ENCODE results near the gene AP1B1. TPM values are rescaled to one million over a fixed set of nuclear protein-coding genes. Genes with fewer than 3 reads are reported as not detected.
"Not testable (repeated sequence)": the region's sequence is repeated elsewhere in the genome, so short reads cannot be mapped to it uniquely, and the experiment has no call there.

AP1B1 gene
- 29.2 TPM for total RNA-seq
- long read RNA-seq, full-length matches to known transcripts: 4 of 16 reads
- long read RNA-seq, partial matches to known transcripts: 5 of 16 reads
- long read RNA-seq, other reads (novel, unspliced or antisense): 7 of 16 reads

DNA sequence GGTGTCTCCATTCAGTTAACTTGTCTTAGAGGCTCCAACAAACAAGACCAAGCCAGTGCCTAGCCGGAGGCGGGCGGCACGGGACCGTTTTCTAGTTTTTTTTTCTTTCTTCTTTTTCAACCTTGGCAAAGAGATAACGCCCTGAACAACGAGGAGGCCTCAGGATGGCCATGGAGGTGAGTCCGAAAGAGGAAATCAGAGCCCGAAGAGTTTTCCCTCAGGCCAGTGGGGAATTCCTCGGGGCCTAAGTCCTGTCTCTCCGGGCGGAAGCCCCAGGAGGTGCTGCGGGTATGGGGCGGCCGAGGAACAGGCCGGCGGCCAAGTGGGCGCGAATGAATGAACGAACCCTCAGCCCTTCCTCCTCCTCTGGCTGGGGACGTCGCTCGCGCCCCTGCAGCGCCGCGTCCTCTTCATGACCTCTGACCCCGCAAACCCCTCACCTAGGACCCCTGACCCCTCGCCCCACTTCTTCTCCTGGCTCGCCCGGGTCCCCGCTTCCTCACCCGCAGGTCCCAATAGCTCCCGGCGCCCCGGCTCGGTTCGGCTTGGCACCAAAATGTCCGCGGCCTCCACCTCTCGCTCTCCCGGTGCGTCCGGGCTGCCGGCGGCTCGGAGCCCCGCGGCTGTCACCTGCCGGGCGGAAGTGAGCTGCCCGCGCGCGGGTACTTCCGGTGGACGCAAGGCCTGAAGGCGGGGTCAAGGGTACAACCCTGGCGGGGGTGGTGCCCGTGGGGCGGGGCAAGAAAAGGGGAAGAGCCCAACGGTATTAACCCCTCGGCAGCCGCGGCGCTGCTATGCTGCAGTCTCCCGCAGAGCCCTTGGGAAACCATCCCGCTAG lies at the start of gene AP1B1:
Gene AP1B1 (minus strand): TSS at position 650 of the 838 bp plus-strand sequence. CDS start 21,327 bp downstream, outside the sequence.
- ATAC-seq (peak; percentile 97), DNase-seq (ENCODE audit: missing footprints) (peak; percentile 98)
- intact Hi-C loops (cut with DNase I): no loop called here

GRCh38 chr22:29435236-29436136 lies 47.1 kb upstream of the AP1B1 start:
- ATAC-seq (no peak), DNase-seq (ENCODE audit: missing footprints) (no peak)
- intact Hi-C loops (cut with DNase I): no loop called here

- intact Hi-C loops (cut with DNase I): no loop called here
- no peak for DNase-seq (ENCODE audit: missing footprints)
- ATAC-seq: no peak
These were observed 45.9 kb upstream of the AP1B1 start for GRCh38 chr22:29434288-29434687.

DNA sequence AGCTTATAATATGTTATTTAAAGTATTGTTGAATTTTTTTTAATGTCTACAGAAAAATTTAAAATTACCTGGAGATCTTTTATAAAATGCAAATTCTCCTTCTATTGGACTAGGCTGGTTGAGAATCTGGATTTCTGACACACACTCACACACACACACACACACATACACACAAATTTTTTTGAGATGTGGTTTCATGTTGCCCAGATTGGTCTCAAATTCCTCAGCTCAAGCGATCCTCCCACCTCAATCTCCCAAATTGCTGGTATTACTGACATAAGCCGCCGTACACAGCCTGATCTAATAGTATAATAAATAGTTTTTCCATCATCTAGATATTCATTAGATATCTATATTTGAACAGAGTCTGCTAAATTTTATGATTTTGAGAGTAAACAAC lies 45.5 kb upstream of the AP1B1 start:
- no peak for DNase-seq (ENCODE audit: missing footprints)
- intact Hi-C loops (cut with DNase I): no loop called here
- no peak for ATAC-seq

GRCh38 chr22:29431986-29432385 lies 43.6 kb upstream of the AP1B1 start:
- intact Hi-C loops (cut with DNase I): no loop called here
- ATAC-seq: no peak
- DNase-seq (ENCODE audit: missing footprints): no peak

GRCh38 chr22:29427176-29427760 lies 38.9 kb upstream of the AP1B1 start:
- intact Hi-C loops (cut with DNase I): no loop called here
- DNase-seq (ENCODE audit: missing footprints) (no peak), ATAC-seq (no peak)

DNA sequence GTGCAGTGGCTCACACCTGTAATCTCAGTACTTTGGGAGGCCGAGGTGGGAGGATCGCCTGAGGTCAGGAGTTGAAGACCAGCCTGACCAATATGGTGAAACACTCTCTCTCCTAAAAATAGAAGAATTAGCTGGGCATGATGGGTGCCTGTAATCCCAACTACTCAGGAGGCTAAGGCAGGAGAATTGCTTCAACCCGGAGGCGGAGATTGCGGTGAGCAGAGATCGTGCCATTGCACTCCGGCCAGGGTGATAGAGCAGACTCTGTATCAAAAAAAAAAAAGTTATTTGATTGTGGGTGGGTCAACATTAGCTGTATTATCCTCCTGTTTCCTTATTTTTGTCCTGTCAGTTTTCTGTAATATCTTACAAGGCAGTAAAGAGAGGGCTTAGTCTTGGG lies 38.1 kb upstream of the AP1B1 start:
- DNase-seq (ENCODE audit: missing footprints) (no peak), ATAC-seq (no peak)
- intact Hi-C loops (cut with DNase I): no loop called here

DNA sequence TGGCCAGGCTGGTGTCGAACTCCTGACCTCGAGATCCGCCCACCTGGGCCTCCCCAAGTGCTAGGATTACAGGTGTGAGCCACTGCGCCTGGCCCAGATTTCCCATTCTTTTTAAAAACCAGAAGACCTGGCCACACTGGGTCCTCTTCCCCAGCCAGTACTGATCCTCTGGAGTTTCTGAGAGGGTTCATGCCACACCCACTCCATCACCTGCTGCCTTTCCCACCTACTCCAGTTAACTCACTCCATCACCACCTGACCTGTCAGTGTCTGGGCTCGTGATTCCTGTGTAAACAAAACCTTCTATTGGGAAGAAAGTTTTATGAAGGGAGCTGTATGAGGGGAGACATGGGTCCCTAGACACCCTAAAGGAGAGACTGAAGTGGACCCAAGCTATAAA lies 30.3 kb upstream of the AP1B1 start:
- intact Hi-C loops (cut with DNase I); DNase-seq (ENCODE audit: missing footprints); ATAC-seq: not testable (repeated sequence)

DNA sequence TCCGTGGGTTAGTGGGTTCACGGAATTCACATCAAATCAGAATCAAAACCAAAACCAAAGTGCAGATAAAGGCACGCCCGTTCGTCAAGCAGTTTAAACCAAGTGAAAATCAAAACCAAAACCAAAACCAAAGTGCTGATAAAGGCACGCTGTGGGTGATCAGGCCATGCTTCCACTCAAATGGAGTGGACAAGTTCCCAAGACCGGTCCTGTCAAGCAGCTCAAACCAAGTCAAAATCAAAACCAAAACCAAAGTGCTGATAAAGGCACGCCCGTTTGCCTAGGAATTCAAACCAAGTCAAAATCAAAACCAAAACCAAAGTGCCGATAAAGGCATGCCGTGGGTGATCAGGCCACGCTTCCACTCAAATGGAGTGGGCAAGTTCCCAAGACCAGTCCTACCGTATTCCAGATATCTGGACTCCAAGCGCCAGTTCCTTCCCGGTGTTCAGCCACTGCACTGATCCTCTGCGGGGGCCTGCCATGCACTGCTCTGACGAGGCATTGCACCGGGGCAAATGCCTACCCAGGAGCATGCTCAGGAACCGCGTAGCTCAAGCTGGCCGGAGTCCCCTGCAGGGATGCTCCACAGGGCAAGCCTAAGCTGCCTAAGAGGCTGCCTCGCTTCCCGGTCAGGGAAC lies 26.7 kb upstream of the AP1B1 start:
- ATAC-seq: peak; percentile 60
- DNase-seq (ENCODE audit: missing footprints); intact Hi-C loops (cut with DNase I): not testable (repeated sequence)

DNA sequence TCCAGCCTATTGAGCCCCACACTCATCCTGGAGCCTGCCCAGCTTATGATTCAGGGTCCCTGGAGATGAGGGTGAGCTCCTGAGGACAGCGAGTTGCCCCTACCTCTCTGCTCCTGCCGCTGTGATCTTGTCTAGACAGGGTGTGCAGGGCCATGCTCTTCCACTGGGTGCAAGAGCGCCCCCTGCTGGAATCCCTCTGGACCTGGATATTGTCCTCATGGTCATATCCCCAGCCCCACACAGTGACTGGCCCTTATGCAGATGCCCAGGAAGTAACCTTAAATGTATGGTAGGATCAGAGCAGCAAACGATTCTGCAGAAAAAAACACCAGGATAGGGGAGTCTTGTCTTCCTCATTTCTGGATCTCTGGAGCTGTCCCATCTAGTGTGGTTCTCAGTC lies 24.4 kb upstream of the AP1B1 start:
- intact Hi-C loops (cut with DNase I): not testable (repeated sequence)

GRCh38 chr22:29411569-29412211 lies 23.3 kb upstream of the AP1B1 start:
- DNase-seq (ENCODE audit: missing footprints); intact Hi-C loops (cut with DNase I); ATAC-seq: not testable (repeated sequence)

More for the DNA sequence above, 24.4 kb upstream of the AP1B1 start:
- not testable (repeated sequence) for DNase-seq (ENCODE audit: missing footprints); ATAC-seq

DNA sequence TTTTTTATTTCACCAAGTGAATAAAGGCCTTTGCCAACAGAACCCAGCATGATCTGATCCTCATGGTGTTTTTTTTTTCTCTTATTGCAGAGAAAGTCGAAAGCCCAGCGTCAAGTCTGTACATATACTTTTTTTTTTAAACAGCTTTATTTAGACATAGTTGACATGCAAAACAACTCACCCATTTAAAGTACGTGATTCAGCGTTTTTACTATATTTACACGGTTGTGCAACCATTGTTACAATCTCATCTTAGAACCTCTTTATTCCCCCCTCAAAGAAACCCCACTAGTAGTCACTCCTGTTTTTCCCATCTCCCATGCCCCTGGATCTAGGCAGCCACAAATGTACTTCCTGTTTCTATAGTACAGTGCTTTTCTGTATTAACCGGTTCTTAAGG lies 20.6 kb upstream of the AP1B1 start:
- no peak for DNase-seq (ENCODE audit: missing footprints)
- ATAC-seq: no peak
- intact Hi-C loops (cut with DNase I): no loop called here

DNA sequence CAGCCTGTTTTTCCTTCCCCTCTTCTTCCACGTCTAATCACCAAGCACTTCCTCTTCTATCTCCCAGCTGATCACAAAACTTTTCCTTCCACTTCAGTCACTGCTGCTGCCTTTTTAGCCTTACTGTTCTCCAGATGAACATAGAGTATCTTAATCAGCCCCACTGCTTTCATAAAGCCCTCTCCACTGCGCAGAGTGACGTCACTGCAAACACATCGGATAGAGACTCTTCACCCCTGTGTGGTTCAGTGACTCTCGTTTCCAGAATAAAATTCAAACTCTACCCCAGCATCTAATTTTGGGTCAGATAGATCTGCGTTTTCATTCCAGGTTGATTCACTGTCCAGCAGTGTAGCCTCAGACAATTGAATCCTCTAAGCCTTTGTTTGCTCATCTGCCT lies 13.2 kb upstream of the AP1B1 start:
- intact Hi-C loops (cut with DNase I); ATAC-seq; DNase-seq (ENCODE audit: missing footprints): not testable (repeated sequence)

- ATAC-seq (no peak), DNase-seq (ENCODE audit: missing footprints) (no peak)
- intact Hi-C loops (cut with DNase I): no loop called here
These were observed 12.2 kb upstream of the AP1B1 start for GRCh38 chr22:29400576-29400975.

DNA sequence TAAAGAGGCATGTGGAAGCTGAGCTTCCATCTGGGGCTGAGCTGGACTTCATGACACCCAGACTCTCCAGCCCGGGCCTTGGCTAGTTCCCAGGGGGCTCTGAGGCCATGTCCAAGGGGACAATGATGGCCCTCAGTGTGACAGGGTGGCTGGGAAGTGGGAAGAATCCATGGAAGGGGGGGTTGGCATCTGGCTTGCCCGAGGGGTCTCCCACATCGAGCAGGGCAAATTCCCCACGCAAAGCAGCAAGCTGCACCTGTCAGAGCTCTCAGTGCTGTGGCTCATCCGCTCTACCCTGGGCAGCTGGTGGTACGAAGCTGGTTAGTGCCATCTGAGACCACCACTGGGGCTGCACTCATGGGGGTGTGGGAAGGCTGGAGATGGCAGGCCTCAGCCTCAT lies 9.4 kb upstream of the AP1B1 start:
- no peak for ATAC-seq
- no peak for DNase-seq (ENCODE audit: missing footprints)
- intact Hi-C loops (cut with DNase I): no loop called here

DNA sequence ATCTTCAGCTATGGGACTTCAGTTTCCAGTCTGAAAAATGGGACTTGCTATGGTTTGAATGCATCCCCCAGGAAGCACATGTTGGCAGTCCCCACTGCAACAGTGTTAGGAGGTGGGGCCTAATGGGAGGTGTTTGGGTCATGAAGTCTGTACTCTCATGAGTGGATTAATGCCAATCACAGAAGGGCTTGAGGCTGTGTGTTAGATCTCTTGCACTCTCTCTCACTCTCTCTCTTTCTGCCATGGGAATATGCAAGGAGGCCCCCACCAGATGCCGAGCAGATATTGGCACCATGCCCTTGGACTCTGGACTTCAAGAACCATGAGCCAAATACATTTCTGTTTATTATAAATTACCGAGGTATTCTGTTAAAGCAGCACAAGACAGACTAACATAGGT lies 7.8 kb upstream of the AP1B1 start:
- intact Hi-C loops (cut with DNase I): no loop called here

GRCh38 chr22:29394931-29395581 lies 6.7 kb upstream of the AP1B1 start:
- DNase-seq (ENCODE audit: missing footprints): no peak
- intact Hi-C loops (cut with DNase I): loop anchor here (2.0 kb wide), 1 partner anchor 130 kb away; no protein-coding TSS in a partner anchor
- peak; percentile 83 for ATAC-seq

More for the DNA sequence above, 7.8 kb upstream of the AP1B1 start:
- no peak for ATAC-seq
- no peak for DNase-seq (ENCODE audit: missing footprints)

All from Right ventricle myocardium inferior (tissue), 1 donor.